ENCODE data around the gene GPC3.
"Not testable (repeated sequence)": the region's sequence is repeated elsewhere in the genome, so short reads cannot be mapped to it uniquely, and the experiment has no call there.

The GPC3 gene

DNA sequence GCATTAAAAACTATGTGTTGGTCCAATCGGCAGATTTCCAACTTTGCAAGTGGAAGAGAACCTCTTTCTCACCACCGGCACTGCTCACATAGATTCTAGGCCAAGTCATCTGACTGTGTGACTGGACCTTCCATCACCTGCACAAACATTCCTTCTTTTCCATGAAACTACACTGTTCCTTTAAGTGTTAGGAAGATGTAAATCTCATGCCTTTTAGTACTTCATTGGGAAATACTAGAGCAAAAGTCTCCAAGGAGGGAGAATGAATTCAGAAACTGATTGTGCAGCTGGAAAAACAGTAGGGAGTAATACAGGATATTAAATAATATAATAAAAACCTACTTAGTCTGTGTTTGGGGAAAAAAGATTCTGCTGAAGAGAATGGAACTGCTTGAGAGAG, 238.2 kb downstream of the GPC3 start:
- no peak for DNase-seq

DNA sequence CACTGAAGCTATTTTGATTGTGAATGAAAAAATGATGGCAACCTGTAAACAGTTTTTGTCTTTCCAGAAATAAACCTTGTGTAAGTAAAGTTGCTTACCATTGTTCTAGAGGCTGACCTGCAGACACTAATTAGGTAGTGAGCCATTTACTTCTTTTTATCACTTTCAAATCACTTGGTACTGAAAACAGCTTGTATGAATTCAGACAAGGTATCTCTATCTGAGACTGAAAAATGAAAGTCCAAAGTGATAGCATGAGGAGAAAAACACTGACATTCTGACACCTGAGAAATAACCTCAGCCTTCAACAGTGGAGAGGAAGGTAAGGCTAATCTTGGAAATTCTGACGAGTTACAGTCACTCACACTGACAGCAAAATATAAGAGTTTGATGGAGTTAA, 238.8 kb downstream of the GPC3 start:
- no peak for DNase-seq

DNA sequence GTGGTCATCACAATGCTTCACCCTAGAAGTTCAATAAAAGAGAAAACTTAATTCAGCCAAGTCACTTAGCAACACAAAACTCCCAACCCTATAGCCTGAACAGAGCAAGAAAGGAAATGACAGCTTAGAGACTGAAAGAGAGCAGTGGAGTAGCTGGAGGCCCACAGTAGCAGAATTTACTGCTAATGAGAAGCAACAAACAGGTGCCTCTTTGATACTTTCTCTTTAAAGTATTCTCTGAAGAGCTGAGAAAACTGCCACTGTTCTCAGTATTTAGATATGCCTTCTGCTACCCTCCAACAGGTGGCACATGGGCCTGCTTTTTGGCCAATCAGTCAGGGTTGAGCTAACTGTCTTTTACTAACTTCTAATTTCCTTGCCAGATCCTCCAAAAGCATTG, 240.0 kb downstream of the GPC3 start:
- DNase-seq, result no peak

DNA sequence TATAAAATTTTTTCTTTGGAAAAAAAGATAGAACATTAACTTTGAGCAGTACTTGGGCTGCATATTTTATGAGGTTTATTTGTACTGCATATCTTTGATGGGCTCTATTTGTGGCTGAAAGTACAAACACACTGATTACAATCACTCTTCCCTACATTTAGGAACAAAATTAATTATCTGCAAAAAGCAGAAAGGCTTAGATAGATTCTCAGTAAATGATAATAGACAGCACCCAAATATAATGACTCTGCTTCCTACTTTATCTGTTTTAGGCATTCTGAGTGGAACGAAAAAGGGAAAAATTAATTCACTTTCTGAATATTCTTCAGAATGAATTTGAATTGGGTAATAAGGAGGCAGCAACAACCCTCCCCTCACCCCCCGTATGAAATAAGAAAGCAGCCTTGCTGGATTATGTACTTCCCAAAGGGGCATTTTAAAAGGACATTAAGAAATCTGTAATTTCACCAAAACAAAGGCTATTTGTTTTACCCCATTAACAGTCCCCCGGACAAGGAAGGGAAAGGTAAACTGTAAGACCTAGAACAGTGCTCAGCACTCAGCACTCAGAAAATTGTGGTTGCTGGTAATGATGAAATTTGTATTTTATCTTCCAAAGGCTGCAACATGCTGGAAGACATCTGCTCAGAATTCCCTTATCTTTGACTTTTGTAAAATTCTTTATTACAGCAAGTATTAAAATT, 242.6 kb downstream of the GPC3 start:
- no peak for DNase-seq

- no peak for DNase-seq
These were observed 244.1 kb downstream of the GPC3 start for GRCh38 chrX:133741303-133741702.

GRCh38 chrX:133726642-133727041, 258.8 kb downstream of the GPC3 start:
- DNase-seq, result no peak

- DNase-seq, result no peak
These were observed 259.2 kb downstream of the GPC3 start for GRCh38 chrX:133726211-133726630.

DNA sequence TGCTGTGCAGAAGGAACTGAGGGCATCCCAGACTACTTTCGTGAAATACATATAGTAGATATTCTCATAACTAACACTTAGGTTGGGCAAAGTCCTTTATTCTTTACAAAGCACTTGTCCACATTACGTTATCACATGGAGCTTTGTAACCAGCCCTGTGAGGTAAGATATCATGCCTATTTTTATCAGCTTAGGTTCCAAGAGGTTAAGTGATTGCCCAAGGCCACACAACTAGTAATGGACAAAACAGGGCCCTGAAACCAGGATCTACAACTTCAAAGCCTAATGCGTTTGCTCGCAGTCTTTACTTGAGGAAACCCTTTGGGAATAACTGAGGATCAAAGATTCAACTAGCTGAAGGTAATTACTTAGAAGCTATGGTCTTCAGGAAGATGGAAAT, 261.5 kb downstream of the GPC3 start:
- no peak for DNase-seq

- DNase-seq, result no peak
These were observed 262.6 kb downstream of the GPC3 start for GRCh38 chrX:133722756-133723155.

GRCh38 chrX:133720269-133720668, 265.1 kb downstream of the GPC3 start:
- DNase-seq, result not testable (repeated sequence)

DNA sequence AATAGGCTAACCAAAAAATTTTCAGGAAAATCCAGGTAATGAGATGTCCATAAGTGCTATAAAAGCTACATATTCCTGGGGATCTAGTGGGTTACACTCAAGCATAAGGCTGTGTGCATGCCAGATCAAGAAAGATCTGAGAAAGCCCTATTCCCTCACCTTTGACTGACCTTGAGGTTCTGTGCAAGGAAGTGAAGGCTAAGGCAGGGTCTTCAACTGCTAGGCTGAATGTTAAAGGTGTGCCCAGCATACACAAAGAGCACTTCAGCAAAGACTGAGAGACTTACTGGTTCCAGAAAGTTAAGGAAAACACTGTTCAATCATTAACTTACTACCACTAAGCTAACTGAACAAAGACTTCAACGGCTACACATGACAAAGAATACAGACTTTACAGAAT, 269.7 kb downstream of the GPC3 start:
- DNase-seq, result no peak

DNA sequence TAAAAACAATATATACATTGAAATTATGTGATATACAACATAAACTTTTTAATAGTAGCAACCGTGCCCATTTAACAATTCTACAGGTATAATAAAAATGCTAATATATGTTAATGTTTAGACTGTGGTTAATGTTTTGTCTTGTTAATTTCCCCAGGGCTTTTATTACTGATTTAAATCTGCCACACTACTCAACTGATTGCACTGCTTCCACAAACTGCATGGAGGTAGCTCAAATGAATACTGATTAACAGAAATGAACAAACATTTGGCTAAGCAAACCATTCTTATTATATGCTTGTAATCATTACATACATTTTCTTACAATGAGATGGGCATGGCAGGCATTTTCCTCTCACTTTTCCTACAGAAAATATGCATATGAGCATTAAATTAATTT, 275.9 kb downstream of the GPC3 start:
- no peak for DNase-seq

DNA sequence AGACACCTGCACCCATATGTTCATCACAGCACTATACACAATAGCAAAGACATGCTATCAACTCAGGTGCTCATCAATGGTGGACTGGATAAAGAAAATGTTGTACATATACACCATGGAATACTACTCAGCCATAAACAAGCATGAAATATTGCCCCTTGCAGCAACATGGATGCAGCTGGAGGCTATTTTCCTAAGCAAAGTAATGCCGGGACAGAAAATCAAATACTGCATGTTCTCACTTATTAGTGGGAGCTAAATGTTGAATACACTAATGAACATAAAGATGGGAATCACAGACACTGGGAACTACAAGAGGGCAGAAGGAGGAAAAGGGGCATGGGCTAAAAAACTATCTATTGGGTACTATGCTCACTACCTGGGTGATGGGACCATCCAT, 278.5 kb downstream of the GPC3 start:
- no peak for DNase-seq

DNA sequence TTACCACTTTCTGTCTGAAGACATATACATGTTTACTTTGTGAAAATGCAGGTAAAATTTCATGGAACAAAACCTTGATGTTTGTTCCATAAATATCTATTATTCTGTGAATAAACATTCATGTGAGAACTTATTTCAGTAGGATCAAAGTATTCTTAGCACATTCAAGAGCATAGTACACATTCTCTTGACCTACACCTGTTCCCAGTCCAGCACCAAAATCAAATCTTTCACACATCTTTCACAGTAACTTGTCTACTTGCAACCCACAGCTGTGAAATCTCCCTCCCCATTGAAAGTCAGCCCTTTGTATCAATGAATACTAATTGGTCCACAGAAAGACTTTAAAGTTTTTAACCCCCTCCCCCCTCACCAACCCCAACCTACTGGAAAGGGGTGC, 283.2 kb downstream of the GPC3 start:
- no peak for DNase-seq

GRCh38 chrX:133699023-133699728, 286.2 kb downstream of the GPC3 start:
- DNase-seq, result no peak

GRCh38 chrX:133698298-133698697, 287.1 kb downstream of the GPC3 start:
- no peak for DNase-seq

DNA sequence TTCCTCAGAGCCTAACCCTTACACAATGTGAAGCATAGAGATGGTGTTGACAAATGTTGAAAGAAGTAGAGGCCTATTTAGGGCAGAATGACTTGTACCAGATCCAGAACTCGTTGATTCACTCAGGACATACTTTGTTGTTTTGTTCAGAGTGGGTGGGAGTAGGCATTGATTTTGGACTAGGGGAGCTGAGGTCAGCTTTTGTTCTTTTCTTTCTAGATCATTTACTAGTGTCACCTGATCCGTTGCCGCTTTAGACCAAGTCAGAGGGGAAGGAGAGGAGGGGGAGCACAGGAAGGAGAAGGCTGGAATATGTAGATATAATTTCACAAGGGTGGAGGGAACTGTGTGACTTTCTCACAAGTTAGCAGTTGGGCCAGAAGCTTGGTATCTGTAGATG, 287.7 kb downstream of the GPC3 start:
- no peak for DNase-seq

- DNase-seq, result no peak
These were observed 295.3 kb downstream of the GPC3 start for GRCh38 chrX:133689997-133690599.

DNA sequence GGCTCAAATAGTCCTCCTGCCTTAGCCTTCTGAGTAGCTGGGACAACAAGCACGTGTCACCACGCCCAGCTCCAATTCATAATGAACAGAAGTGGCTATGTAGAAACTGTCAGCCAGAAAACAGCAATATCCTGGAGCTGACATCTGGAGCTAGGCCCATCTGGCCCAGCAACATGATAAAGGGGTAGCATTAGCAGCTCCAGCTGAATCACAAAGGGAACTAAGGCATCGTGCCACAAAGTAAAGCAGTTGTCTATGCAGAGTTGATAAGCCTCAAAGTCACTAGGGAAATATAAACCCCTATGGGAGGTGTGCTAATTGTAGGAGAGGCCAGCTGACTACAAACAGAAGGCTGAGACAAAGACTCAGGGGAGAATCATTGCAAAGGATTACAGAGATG, 299.6 kb downstream of the GPC3 start:
- DNase-seq, result no peak

DNA sequence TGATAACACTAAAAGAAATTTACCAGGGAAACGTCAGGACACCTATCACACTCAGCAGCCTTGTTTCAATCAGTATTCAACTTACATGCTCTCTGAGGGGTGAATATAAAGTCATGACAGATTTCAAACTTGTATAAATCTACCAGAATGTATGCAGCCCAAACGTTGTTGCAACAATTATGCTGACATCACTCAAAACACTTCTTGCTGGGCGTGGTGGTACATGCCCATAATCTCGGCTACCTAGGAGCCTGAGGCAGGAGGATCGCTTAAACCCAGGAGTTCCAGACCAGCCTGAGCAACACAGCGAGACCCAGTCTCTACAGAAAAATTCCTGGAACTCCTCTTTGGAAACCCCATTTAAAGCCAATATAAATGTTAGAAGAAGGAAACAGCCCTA, 303.5 kb downstream of the GPC3 start:
- DNase-seq, result no peak

DNA sequence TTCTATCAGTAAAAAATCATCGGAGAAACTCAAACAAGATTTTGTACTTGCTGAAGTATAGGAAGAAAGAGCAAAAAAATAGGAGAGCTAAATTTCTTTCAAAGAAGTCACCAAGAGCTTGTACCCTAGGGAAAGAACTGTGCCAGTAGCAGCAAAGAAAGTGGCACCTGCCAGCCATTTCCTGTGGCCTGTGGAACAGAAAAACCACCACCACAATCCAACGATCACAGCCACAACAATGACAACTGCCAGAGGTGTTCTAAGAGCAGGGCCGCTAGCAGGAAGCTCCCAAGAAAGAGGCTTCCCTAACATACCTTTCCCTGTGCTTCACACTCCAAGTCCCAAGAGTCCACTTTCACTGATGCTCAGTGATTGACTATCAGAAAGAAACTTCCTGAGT, 304.0 kb downstream of the GPC3 start:
- no peak for DNase-seq

DNA sequence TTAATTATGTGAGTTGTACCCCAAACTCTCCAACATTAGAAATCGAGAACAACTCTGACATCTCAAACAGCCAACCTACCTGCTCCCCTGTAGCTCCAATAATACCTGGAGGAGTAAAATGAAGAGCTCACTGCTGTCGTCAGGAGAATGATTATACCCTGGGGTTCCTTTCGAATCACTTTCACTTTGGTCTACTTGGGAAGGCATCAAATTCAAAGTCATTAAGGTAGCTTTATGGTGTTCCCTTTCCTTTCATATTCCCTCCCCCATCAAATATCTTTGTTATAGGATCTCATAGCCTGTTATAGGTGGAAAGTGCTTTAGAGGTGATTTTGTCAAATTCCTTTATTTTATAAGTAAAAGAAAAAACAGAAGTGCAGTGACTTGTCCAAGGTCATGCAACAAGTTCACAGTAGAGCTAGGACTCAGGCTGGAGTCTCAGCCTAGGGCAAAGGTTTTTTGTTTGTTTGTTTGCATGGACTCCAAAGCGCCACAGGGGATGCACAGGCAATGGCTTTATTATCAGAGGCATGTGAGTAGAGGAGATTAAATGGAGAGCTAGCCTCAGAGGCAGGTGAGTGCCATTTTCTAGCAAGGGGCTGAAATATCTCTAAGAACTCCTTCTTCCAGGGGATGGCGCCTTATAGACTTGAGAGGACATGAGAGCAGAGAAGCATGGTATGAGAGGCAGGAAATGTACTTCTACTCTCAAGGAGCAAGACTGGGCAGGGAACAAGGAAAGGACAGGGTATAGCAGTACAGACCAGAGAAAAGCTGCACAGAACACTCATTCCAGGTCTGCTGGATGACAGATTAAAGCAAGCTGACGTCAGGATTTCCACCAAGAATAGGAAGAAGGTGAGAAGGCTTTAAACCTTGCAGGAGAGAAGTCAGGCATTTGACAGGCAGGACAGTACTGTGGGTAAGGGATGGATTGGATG, 308.0 kb downstream of the GPC3 start:
- DNase-seq, result no peak

All from activated CD4-positive, CD25-positive, alpha-beta regulatory T cell (primary cell).